Keratinocyte (primary cell): Measurements from ENCODE around the gene LPO.

Source experiments
- CTCF ChIP-seq, 3 experiments: IDR thresholded peaks in 1 of 3; conservative IDR thresholded peaks in 1 of 3; optimal IDR thresholded peaks in 1 of 3; 2 replicates in 2 of 3; 3 replicates in 1 of 3; pipeline versions ENCODE3 to v1.5.1; 2011; ENCODE audit warnings: low read length in 3 of 3, mild to moderate bottlenecking in 3 of 3, moderate library complexity in 2 of 3, control low read depth in 1 of 3, inconsistent platforms in 1 of 3; ENCODE audit not compliant: insufficient read depth in 2 of 3; ENCODE audit errors: extremely low read depth in 1 of 3
- EZH2 ChIP-seq: IDR thresholded peaks from one replicate; pipeline ENCODE4 v1.6.1; 2012; ENCODE audit warnings: inconsistent platforms, mild to moderate bottlenecking, low read length, moderate library complexity

DNA sequence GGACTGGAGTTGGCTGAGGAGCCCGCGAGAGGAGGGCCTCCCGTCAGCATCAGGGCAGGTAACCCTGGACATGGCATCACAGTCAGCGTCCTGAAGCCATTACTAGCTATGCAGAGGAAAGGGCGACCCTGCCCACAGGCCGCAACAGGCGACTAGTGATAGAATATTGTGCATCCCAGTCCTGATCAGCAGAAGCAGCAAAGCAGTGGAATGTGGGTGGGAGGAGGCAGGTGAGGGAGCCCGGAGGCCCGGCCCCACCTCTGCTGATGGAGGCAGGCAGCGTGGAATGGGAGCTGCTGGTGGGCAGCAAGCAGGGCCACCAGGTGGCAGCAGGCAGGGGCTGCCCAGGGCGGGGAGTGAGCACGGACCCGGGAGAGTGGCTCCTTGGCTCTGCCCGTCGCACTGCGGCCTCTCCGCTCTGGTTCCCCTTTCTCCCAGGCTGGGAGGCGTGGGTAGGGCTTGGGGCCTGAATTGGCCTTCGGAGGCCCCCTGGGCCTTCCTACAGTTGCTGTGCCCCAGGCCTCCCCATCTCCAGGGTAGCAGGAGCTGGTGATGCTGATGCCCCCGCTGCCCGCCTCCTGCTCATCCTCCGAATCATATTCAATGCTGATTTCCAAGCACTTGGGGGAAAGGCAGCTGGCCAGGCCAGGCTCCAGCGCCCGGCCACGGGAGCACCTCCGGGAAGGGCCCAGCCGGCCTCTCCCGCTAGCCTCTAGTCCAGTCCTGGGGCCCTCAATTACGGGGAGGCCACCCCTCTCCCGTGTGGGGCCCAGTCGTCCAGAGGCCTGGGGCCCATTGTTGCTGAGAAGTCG lies 70.0 kb downstream of the LPO start:
- TF ChIP-seq CTCF (optimal IDR thresholded peaks at IDR 0.05 in 1 of 3, IDR thresholded peaks at IDR 0.05 in 1 of 3, conservative IDR thresholded peaks at IDR 0.05 in 1 of 3; ENCODE audit: extremely low read depth in 1 of 3, insufficient read depth in 2 of 3, low read length in 3 of 3) (peak in 1 of 3 experiments; percentile 50), EZH2 (no peak)
